HEK293T (cell line): ENCODE results near the gene GCN1.

Source experiments
- CTCF ChIA-PET: fragments of 350-600 bp; formaldehyde crosslinking; extraction: SDS; loops from one replicate; lab custom pipeline; 2021; ENCODE audit warnings: antibody characterized with exemption, inconsistent platforms; lab: Yijun Ruan, JAX
- POLR2A ChIA-PET: fragments of 350-600 bp; formaldehyde crosslinking; extraction: SDS; loops from one replicate; lab custom pipeline; 2020; ENCODE audit warnings: antibody characterized with exemption, inconsistent platforms; lab: Yijun Ruan, JAX
- DNase-seq: peaks from one replicate; pipeline ENCODE4 v3.0.0; 2012; ENCODE audit warnings: mixed read lengths; ENCODE audit errors: extremely low spot score
- ARNT ChIP-seq: fragments of 450-650 bp; IDR thresholded peaks from 2 replicates; pipeline ENCODE4 v1.6.1; 2017; ENCODE audit warnings: mild to moderate bottlenecking
- BHLHE40 ChIP-seq: fragments of 450-650 bp; IDR thresholded peaks from 2 replicates; pipeline ENCODE4 v1.6.1; 2016; ENCODE audit warnings: mild to moderate bottlenecking, moderate library complexity, borderline replicate concordance
- CTBP1 ChIP-seq: fragments of 450-650 bp; IDR thresholded peaks from 2 replicates; pipeline ENCODE4 v1.6.1; 2016; ENCODE audit warnings: borderline replicate concordance
- ELF4 ChIP-seq: fragments of 450-650 bp; IDR thresholded peaks from 2 replicates; pipeline ENCODE4 v1.6.1; 2017; ENCODE audit warnings: antibody characterized with exemption
- FOXA1 ChIP-seq: fragments of 450-650 bp; IDR thresholded peaks from 2 replicates; pipeline ENCODE4 v1.6.1; 2016; ENCODE audit warnings: mild to moderate bottlenecking
- FOXK2 ChIP-seq: fragments of 450-650 bp; IDR thresholded peaks from 2 replicates; pipeline ENCODE4 v1.6.1; 2016; ENCODE audit warnings: mild to moderate bottlenecking
- FOXM1 ChIP-seq: fragments of 450-650 bp; IDR thresholded peaks from 2 replicates; pipeline ENCODE4 v1.6.1; 2017; ENCODE audit warnings: mild to moderate bottlenecking, borderline replicate concordance
- HDGF ChIP-seq: fragments of 450-650 bp; IDR thresholded peaks from 2 replicates; pipeline ENCODE4 v1.6.1; 2017; ENCODE audit warnings: antibody characterized with exemption, borderline replicate concordance
- L3MBTL2 ChIP-seq: fragments of 450-650 bp; conservative IDR thresholded peaks from 2 replicates; pipeline ENCODE4 v1.6.1; 2016; ENCODE audit warnings: mild to moderate bottlenecking
- LEF1 ChIP-seq: fragments of 450-650 bp; IDR thresholded peaks from 2 replicates; pipeline ENCODE4 v1.6.1; 2017; ENCODE audit warnings: mild to moderate bottlenecking, borderline replicate concordance
- NFRKB ChIP-seq: fragments of 450-650 bp; IDR thresholded peaks from 2 replicates; pipeline ENCODE4 v1.6.1; 2016; ENCODE audit warnings: mild to moderate bottlenecking, moderate library complexity
- SP1 ChIP-seq: fragments of 450-650 bp; IDR thresholded peaks from 2 replicates; pipeline ENCODE4 v1.6.1; 2017
- SUZ12 ChIP-seq: fragments of 450-650 bp; IDR thresholded peaks from 2 replicates; pipeline ENCODE4 v1.6.1; 2016; ENCODE audit warnings: mild to moderate bottlenecking
- TARDBP ChIP-seq: fragments of 450-650 bp; IDR thresholded peaks from 2 replicates; pipeline ENCODE4 v1.6.1; 2016
- ZNF384 ChIP-seq: fragments of 450-650 bp; IDR thresholded peaks from 2 replicates; pipeline ENCODE4 v1.6.1; 2016
- TF ChIP-seq, protein P1 (sequence below): fragments of 450-650 bp; IDR thresholded peaks from 2 replicates; pipeline ENCODE4 v1.6.1; 2016

Gene GCN1

DNA sequence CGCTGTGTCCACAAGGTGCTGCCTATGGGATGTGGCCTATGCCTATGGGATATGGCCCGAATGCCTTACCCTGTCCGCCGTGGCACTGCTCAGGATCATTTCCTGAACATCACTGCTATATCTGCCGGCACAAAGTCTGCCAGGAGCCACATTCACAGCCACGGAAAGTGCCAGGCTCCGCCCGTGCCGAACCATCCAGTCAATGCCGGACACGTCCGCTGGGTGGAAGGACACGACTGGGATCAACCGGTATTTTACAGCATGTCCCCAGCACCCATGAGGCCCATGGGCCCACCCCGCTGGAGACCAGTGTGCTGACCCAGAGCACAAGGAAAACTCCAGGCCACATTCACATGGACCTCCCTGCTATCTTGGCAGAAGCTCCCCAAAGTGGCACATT lies 63.4 kb downstream of the GCN1 start:
- no peak for DNase-seq
- CTCF ChIA-PET, result no interaction called here
- POLR2A ChIA-PET, result interaction anchor here (1.0 kb wide), 1 partner anchor 70 kb away, joined by 4 read pairs; no protein-coding TSS in a partner anchor
- no peak for TF ChIP-seq TARDBP
- no peak for TF ChIP-seq FOXK2
- TF ChIP-seq FOXM1, result no peak
- TF ChIP-seq NFRKB, result no peak
- TF ChIP-seq SUZ12, result no peak

DNA sequence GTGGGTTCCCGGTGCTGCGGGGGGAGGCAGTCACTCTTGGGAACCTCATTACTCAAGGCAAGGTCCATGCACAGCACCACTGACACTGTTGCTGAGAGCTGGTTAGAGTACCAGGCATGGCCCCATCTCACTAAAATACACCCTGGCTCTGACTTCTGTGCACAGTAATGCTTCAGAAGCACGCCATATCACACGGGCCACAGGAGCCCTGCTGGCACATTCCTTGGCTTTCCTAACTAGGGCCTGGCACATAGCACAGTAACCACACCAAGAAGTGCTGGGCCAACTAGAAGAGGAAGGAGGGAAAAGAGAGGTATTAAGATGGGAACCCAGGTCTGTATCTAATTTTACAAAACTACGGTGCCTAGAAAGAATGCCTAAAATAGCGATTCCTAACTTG lies 64.5 kb downstream of the GCN1 start:
- CTCF ChIA-PET, result no interaction called here
- TF ChIP-seq CTBP1 (no peak), ELF4 (no peak), ARNT (no peak), TARDBP (no peak), ZNF384 (no peak), NFRKB (no peak), SP1 (no peak), FOXM1 (no peak), SUZ12 (no peak), FOXK2 (no peak), BHLHE40 (no peak), L3MBTL2 (no peak), LEF1 (no peak)
- TF ChIP-seq, protein P1, sequence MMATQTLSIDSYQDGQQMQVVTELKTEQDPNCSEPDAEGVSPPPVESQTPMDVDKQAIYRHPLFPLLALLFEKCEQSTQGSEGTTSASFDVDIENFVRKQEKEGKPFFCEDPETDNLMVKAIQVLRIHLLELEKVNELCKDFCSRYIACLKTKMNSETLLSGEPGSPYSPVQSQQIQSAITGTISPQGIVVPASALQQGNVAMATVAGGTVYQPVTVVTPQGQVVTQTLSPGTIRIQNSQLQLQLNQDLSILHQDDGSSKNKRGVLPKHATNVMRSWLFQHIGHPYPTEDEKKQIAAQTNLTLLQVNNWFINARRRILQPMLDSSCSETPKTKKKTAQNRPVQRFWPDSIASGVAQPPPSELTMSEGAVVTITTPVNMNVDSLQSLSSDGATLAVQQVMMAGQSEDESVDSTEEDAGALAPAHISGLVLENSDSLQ, result no peak
- POLR2A ChIA-PET, result interaction anchor here (1.0 kb wide), 1 partner anchor 71 kb away, joined by 4 read pairs; no protein-coding TSS in a partner anchor
- DNase-seq, result no peak

DNA sequence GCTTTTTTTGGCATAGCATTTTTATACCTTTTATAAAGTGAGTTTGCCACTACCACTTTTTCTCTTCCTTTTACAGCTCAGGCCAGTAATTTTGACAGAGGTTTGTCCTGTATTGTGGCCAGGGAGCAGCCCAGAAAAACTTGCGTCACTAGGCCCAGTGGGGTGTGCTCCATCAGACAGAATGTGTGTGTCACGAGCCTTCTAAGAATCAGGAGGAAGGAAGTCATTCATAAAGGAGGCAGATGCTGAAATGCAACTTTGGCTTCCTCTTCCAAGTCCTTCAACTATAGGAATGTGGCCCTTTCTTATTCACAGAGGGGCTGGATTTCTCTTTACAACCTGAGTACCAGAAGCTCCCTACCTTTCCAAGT lies 67.9 kb downstream of the GCN1 start:
- ChIA-PET CTCF (interaction anchor here (0.6 kb wide), 1 partner anchor 94 kb away, joined by 3 read pairs; no protein-coding TSS in a partner anchor), POLR2A (interaction anchor here (0.7 to 3.2 kb wide), 2 partner anchors 9 to 11 kb away, joined by 3 to 30 read pairs; partner anchors contain the start of gene RAB35)
- DNase-seq, result no peak
- TF ChIP-seq HDGF (no peak), L3MBTL2 (no peak), ZNF384 (no peak), BHLHE40 (no peak), SUZ12 (no peak), TARDBP (no peak), FOXA1 (no peak), CTBP1 (no peak), LEF1 (no peak), NFRKB (no peak), ELF4 (no peak)
- TF ChIP-seq, protein P1, result no peak

DNA sequence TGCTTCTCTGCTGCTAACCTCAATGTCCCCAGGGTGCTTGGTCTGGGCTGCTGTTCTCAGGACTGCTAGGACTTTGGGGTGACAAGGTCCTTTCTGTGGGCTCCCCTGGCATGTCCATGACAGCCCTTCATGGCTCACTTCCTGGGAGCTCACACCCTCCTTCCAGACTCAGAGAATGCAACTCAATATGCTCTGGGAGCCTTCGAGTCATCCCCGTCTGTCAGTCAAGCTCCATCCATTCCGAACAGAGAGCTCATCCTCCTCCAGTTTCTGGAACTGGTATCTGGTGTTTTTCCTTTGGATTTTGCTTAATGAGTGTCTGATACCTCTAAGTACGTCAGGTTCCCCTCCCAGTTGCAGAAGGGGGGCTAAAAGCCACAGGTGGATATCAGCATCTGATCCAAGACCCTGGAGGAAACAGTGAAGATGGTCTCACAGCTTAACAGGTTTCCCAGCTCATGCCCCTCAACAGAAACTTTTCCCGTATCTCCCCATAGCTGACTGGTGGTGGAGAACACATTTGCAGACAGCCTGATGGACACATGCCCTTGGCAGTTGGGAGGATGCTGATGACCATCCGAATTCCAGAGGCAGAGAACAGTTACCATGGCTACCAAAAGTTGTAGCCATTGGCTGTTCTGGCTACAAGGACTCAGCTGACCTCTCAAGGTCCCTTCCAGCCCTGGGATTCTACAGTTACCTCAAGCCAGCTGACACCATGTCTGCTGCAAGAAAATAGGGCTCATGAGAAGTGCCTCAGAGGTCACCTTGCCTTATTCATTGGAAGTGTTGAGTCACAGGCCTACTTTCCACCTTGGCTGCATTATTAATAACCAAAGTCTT lies 68.5 kb downstream of the GCN1 start:
- no peak for TF ChIP-seq FOXK2
- DNase-seq, result no peak
- CTCF ChIA-PET, result interaction anchor here (0.6 kb wide), 2 partner anchors 76 to 94 kb away, joined by 3 read pairs; no protein-coding TSS in a partner anchor
- POLR2A ChIA-PET, result interaction anchor here (0.7 to 3.2 kb wide), 3 partner anchors 9 to 75 kb away, joined by 3 to 30 read pairs (median 7); partner anchors contain the start of genes RAB35 and RPLP0

DNA sequence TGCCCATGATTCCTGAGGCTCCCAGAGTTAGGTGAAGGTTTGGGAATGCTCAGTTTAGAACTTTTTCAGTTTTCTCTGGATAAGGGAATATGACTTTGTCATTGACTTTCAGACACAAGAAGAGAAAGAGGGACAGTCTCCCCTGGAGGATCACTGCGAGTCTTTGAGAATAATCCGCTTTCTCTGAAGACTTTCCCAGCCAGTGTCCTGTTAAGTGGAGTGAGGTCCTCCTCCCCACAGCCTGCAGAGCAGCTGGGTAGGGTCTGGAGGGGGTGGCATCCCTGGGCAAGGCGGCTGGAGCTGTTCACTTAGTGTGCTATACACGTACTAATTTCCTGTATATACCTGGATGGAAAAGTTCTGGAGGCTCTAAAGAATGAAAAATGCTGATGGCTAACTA lies 69.5 kb downstream of the GCN1 start:
- DNase-seq, result no peak
- TF ChIP-seq FOXM1, result no peak
- POLR2A ChIA-PET, result interaction anchor here (1.4 to 3.2 kb wide), 2 partner anchors 8 to 76 kb away, joined by 7 to 30 read pairs; partner anchors contain the start of genes RAB35 and RPLP0
- CTCF ChIA-PET, result interaction anchor here (0.6 kb wide), 1 partner anchor 76 kb away, joined by 3 read pairs; no protein-coding TSS in a partner anchor

DNA sequence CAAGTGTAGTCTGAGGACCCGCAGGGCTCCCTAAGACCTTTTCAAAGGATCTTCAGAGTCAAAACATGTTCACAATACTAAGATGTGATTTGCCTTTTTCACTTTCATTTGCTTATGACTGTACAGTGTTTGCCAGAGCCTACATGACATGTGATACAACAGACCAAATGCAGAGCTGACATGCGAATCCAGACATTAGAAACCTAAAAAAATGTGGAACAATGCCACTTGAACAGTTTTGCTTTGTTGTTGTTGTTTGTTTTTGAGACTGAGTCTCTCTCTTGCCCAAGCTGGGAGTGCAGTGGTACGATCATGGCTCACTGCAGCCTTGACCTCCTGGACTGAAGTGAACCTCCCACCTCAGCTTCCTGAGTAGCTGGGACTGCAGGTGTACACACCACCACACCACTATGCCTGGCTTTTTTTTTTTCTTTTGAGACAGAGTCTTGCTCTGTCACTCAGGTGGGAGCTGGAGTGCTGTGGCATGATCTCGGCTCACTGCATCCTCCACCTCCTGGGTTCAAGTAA lies 72.7 kb downstream of the GCN1 start:
- TF ChIP-seq BHLHE40 (no peak), SUZ12 (no peak), FOXA1 (no peak)
- CTCF ChIA-PET, result no interaction called here
- POLR2A ChIA-PET, result no interaction called here
- no peak for DNase-seq

DNA sequence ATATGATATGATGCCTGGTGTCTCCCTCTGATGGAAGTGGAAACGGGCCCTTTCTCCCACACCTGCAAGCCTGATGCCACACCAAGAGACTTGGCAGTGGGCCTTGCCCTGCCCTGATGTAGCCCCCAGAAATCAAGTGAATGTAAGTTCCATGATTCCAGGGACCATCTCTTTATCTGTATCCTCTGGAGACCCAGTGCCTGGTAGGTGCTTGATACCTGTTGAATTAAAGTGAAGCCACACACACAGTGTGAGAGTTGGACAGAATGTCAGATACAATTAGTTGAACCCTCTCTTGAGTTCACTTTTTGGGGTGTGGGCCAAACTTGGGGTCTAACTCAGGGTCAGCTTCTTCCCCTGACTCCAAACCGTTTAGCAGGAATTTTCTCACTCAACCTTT lies 73.2 kb downstream of the GCN1 start:
- no peak for TF ChIP-seq SP1
- TF ChIP-seq NFRKB, result no peak
- no peak for TF ChIP-seq ELF4
- TF ChIP-seq FOXA1, result no peak
- TF ChIP-seq FOXK2, result no peak
- TF ChIP-seq FOXM1, result no peak
- no peak for TF ChIP-seq ARNT
- no peak for TF ChIP-seq SUZ12
- no peak for TF ChIP-seq CTBP1
- no peak for TF ChIP-seq TARDBP
- ChIA-PET POLR2A (interaction anchor here (1.0 kb wide), 1 partner anchor 80 kb away, joined by 7 read pairs; the partner anchor contains the start of gene RPLP0), CTCF (no interaction called here)
- no peak for DNase-seq
